GM19455 (cell line): ENCODE results near the gene KRTAP4-3.
"Not testable (repeated sequence)": the region's sequence is repeated elsewhere in the genome, so short reads cannot be mapped to it uniquely, and the experiment has no call there.

Source experiments
- ATAC-seq: cut with Tn5 transposase; IDR thresholded peaks from one replicate; pipeline ENCODE4 v1.9.1; 2021; ENCODE audit not compliant: unreplicated experiment

KRTAP4-3 gene

DNA sequence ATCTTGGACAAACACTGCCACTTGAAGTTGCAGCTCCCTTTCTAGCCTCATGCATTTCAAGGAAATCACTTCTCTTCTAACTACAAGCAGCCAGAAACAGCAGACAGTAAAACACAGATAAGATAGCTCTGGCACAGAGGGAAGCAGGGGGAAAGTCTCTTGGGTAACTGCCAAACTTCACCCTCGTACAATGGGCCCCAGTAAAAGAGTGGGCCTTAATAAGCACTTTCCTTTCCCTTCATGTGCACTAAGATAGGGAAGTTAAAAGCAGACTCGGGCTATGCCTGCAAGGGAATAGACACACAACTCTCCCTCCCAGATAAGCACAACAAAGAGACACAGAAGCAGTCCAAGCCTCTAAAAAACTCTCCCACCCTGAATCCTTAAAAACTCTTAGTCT lies 14.2 kb downstream of the KRTAP4-3 start:
- no peak for ATAC-seq

DNA sequence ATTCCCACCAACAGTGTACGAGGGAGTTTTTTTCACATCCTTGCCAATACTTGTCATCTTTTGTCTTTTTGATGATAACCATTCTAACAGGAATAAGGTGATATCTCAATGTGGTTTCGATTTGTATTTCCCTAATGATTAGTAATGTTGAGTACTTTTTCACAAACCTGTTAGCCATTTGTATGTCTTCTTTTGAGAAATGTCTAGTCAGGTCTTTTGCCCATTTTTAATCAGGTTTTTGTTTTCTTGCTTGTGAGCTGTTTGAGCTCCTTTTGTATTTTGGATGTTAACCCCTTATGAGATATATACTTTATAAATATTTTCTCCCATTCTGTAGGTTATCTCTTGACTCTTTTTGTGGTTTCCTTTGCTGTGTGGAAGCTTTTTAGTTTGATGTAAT lies 16.5 kb downstream of the KRTAP4-3 start:
- no peak for ATAC-seq

DNA sequence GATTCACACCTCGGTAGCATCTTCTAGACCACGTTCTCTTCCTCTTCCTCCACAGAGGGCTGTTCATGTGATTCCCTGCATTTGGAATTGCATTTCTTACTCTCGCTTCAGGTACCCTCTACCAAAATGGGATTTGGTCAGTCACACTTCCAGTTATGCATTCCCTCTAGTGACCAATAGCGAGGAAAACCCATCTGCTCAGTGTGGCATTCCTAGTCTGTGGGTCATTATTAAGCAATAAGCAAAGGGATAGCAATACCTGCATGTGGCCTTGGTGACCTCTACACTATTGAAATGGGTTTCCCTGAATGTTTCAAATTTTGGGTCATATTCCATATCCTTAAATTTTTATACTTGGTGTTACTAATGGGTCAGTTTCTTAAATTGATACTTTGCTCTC lies 18.0 kb downstream of the KRTAP4-3 start:
- no peak for ATAC-seq

DNA sequence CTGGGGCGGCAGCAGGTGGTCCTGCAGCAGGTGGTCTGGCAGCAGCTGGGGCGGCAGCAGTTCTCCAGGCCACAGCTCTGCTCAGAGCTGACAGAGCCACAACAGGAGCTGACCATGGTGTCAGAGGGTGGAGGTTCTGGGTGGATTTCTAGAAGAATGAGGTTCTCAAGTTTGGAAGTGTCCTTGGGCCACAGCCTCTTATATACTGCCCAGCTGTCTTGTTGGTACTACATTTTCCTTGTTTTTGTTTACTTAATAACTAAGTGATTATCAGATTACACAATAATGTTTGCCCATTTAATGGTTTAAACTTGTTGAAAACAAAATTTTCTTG lies 18.4 kb downstream of the KRTAP4-3 start, which contains the start of gene KRTAP4-5:
KRTAP4-5 (minus strand) TSS at position 174 of the 334 bp plus-strand sequence; CDS start at position 116, 58 bp downstream.
- ATAC-seq, result no peak

DNA sequence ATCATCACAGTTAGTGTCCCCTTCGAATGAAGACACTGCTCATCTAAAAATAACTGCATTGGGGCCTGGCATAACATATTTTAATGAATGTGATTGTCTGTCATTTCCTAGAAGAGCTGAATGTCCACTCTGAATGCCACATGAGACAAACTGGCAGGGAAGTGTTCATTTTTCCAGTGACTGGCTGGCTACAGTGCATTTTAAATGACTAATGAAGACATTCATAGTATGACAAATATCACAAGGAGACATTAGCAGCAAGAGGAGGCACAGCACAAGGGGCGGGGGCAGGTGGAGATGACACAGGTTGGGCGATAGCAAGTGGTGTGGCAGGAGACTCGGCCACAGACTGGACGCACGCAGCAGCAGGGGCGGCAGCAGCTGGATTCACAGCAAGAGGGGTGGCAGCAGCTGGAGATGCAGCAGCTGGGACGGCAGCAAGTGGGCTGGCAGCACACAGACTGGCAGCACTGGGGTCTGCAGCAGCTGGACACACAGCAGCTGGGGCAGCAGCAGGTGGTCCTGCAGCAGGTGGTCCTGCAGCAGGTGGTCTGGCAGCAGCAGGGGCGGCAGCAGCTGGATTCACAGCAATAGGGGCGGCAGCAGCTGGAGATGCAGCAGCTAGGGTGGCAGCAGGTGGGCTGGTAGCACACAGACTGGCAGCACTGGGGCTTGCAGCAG lies 18.9 kb downstream of the KRTAP4-3 start:
- not testable (repeated sequence) for ATAC-seq

DNA sequence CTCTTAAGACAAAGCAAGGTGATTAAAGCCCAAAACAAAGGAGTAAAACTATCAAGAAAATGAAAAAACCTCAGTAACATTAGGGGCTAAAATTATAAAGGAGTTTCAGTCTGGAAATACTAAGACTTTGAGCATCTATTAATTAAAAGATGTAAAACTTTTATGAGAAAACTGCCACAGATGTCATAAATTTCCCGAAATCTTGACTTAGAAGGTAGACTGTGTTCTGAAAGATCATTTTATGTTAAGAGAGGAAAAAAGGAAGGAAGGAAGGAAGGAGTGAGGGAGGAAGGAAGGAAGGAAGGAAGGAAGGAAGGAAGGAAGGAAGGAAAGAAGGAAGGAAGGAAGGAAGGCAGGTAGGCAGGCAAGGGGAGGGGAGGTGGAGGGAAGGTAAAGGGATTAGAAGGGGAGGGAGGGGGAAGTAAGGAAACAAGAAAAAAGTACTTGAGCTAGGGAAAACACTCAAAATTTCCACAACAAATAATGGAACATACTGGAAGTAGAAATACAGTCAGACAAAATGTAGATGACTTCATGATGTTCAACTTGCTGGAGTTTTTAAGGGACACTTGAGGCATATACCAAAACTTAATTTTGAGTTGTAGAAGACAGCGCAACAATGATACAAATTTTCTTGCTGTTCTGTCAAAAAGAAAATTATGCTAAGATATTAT lies 20.4 kb downstream of the KRTAP4-3 start:
- no peak for ATAC-seq

DNA sequence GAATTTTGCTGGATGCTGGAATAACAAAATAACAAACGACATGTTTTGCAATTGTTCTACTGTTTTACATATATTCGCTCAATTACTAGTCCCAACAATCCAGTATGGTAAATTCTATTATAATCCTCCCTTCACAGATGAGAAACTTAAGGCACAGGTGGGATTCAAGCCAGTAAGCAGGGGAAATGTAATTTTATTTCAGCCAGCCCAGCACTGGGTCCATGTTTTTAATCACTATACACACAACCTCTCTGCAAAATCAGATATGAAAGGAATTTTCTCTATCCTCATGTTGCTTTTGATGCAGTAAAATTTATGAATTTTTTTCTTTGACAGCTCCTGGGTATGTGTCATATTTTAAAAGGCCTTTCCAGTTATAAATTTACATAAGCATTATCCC lies 22.8 kb downstream of the KRTAP4-3 start:
- no peak for ATAC-seq

DNA sequence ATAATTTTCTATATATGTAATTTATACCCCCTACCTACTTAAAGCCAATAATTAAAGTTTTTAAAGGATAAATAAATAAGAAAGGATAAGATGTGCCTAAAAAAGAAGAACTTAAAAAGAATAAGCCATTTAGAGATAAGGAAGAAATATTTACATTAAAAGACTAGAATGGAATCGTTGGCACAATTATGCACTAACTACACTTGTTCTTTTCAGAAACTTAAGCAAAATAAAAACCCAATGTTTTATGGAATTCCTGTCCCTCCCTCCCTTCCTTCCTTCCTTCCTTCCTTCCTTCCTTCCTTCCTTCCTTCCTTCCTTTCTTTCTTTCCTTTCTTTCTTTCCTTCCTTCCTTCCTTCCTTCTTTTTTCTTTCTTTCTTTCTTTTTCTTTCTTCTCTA lies 23.2 kb downstream of the KRTAP4-3 start:
- ATAC-seq, result no peak

DNA sequence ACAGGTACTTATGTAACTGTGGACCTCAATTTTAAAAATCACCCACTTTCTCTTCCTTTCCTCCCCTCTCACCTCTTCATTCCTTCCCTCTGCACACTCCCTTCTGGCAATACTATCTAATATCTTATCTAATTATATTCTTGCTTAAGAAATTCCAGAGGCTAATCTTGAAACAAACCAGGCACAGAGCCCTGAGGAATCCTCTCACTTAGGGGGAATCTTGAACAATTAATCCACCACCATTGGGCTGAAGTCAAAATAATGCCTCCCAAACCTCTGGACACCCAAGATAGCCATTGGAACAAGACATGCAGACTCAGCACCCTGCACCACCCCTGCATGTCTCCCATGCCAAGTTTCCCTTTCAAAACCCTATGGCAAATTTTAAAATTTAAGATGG lies 26.7 kb downstream of the KRTAP4-3 start:
- no peak for ATAC-seq

DNA sequence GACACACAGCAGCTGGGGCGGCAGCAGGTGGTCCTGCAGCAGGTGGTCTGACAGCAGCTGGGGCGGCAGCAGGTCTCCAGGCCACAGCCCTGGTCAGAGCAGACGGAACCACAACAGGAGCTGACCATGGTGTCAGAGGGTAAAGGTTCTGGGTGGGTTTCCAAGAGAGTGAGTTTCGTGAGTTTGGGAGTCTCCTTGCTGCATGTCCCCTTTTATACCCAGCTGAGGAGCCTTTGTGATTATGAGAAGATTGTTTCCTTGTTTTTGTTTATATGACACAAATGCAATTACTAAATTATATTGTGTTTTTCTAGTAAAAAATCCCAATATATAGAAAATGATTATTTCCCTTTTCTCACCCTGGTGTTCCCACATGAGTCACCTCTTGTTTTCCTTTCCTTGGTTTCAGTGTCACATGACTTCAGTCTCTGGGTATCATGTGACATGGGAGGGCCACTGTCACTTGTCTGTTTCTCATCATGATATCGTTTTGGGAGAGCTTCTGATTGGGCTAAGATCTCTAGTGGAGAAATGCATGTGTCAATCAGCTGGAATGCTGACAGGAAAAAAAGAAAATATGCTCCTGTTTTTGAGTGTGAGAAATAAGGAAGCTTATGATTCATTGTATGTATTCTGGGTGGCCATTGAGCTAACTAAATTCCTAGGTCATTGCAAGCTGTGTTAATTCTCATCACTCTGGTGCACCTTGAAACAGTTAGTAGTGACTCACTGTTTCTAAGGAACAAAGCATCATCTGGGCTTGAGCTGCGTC lies 27.5 kb downstream of the KRTAP4-3 start, which contains the start of gene KRTAP4-6:
KRTAP4-6 (minus strand) TSS at position 185 of the 772 bp plus-strand sequence; CDS start at position 128, 57 bp downstream.
- no peak for ATAC-seq

DNA sequence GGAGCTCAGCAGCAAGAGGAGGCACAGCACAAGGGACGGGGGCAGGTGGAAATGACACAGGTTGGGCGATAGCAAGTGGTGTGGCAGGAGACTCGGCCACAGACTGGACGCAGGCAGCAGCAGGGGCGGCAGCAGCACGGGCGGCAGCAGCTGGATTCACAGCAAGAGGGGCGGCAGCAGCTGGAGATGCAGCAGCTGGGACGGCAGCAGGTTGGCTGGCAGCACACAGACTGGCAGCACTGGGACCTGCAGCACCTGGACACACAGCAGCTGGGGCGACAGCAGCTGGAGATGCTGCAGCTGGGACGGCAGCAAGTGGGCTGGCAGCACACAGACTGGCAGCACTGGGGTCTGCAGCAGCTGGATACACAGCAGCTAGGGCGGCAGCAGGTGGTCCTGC lies 28.2 kb downstream of the KRTAP4-3 start:
- ATAC-seq, result not testable (repeated sequence)

DNA sequence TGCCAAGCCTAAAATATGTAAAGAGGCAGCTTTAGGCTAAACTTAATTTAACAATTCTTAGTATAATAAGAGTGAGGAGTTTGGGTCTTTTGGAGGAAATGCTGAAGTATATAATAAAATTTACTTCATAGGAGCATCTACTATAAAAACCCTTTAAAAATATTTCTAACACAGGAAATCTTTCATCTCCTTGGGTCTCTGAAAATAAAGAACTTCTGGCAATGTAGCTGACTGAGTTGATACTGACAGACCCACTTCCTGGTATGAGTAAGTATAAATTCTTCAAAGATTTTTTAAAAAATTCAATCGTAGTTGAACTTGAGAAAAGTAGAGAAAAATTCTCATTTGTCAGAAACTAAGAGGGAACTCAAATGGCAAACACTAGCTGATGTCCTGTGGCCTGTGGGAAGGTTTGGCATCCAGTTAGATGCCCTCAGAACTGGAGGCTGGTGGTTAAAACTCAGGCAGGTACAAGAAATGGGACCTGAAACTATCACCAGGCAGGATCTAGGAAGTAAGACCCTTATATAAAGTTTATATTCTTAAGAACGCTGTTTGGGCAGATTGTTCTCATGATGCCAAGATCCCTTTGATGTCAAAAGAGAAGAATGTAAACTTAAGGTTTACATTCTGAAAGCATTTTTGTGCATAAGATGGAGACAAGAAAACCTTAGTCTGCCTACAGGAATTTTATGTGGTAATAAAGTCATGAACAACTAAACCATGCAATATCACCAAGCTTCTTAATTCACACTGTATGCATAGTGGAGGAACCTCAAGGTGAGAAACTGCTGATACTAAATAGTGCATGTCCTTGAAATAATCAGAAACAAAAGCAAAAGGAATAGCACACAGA lies 33.9 kb downstream of the KRTAP4-3 start:
- no peak for ATAC-seq

DNA sequence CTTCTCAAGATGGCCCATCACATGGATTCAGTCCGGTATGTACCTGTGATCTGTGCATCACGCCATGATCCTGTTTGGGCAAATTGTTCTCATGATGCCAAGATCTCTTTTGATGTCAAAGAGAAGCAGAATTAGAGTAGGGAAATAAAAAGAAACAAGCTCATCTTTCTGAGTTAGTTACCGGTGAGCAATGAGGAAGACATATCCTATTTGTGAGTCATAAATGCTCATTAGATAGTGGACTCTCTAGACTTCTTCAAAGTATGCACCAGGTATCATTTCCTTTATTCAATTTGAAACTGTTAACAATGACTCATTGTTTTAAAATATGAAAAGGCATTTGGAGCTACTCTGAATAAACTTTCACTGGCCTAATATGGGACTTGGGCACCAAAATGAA lies 36.0 kb downstream of the KRTAP4-3 start:
- ATAC-seq, result no peak

DNA sequence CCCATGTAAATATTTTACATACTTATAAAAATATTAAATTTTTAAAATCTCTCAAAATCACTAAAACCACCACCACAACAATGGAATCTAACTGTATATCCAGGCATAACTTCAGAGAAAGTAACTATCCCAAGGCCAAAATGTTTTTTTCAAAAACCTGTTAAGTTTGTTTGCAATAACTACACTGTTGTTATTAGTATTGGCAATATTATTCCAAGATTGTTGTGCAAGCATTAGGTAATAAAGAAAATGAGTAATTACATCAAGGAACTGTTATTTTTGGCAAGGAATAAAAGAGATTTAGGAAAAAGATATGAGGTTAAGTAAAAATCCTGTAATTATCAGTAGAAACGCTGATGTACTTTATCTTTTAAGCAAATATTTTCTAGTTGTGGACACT lies 40.6 kb downstream of the KRTAP4-3 start:
- no peak for ATAC-seq

DNA sequence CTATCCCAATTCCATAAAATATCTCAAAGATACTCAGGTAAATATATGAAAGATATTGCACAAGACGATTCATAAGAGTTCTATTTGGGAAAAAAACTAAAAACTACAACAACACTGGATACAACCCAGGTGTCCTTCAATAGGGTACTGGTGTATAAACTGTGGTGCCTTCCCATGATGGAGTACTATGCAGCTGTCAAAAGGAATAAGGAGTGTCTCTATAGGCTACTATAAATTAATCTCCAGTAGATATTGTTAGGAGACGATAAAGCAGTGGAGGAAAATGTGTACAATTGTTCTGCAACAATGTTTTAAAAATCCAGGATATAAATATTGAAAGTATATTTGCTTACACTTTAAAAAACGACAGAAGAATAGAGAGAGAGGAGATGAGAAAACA lies 41.6 kb downstream of the KRTAP4-3 start:
- ATAC-seq, result no peak

DNA sequence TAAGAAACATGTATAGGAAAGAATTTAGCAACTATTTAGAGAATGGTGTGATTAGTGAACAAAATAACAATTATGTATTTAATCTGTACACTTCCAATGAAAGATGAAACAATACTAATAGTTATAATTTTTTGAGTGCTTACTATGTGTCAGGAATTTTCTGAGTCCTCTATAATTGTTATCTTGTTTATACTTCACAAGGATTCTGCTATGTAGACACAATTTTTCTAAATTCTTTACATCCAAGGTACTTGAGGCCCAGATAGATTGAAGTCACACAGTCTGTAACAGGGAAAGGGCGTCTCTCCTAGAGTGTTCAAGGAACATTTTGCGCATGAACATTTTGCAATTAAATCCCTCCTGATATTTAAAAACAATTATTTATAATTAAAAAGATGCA lies 43.0 kb downstream of the KRTAP4-3 start:
- no peak for ATAC-seq

DNA sequence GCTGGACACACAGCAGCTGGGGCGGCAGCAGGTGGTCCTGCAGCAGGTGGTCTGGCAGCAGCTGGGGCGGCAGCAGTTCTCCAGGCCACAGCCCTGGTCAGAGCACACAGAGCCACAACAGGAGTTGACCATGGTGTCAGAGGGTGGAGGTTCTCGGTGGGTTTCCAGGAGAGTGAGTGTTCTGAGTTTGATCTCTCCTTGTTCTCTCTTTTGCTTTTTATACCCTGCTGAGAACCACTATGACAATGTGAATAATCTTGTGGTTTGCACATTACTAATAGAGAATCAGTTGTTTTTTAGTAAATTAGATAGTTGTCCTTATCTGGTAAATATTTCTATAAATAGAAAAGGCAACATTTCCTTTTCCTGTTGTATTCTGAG lies 44.0 kb downstream of the KRTAP4-3 start, which contains the start of gene KRTAP4-12:
KRTAP4-12 (minus strand) TSS at position 192 of the 381 bp plus-strand sequence; CDS start at position 132, 60 bp downstream.
- ATAC-seq, result not testable (repeated sequence)

DNA sequence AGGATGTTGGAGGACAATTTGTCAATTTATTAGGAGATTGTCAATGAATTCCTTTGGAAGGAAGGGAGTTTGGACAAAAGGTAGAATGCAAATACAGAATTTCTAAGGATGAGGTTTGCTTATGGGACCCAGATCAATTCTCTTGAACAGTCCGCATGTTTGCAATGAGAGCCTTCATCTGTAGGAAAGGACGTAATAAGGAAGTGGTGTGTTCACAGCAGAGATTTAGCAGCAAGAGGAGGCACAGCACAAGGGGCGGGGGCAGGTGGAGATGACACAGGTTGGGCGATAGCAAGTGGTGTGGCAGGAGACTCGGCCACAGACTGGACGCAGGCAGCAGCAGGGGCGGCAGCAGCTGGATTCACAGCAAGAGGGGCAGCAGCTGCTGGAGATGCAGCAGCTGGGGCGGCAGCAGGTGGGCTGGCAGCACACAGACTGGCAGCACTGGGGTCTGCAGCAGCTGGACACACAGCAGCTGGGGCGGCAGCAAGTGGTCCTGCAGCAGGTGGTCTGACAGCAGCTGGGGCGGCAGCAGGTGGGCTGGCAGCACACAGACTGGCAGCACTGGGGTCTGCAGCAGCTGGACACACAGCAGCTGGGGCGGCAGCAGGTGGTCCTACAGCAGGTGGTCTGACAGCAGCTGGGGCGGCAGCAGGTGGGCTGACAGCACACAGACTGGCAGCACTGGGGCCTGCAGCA lies 44.6 kb downstream of the KRTAP4-3 start:
- not testable (repeated sequence) for ATAC-seq

DNA sequence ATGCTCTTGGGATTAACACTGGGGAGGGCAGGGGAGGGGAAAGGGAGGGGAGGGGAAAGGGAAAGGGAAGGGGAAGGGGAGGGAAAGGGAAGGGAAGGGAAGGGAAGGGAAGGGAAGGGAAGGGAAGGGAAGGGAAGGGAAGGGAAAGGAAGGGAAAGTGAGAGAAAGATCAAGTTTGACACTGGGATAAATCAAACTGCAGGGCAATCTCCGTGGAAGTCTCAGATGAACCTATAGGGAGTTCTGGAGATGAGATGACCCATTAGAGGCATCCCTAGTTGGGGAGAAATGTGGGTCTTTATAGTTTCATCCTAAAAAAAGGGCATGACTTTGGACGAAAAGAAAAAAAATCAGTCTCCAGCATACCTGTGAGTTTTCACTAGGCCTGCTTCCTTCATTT lies 46.3 kb downstream of the KRTAP4-3 start:
- ATAC-seq, result no peak
